SK-N-MC (cell line): ENCODE data around the gene CHST14.

Source experiments
- DNase-seq: peaks from one replicate; pipeline ENCODE4 v3.0.0-alpha.2; 2011; ENCODE audit warnings: low read depth, low spot score
- H3K27ac ChIP-seq: fragments of 200-600 bp; sonication (generic); 2 replicates; pipeline ENCODE4 v1.5.1; 2016; ENCODE audit warnings: mixed run types
- H3K36me3 ChIP-seq: fragments of 200-600 bp; sonication (generic); 2 replicates; pipeline ENCODE4 v1.6.1; 2017; ENCODE audit warnings: antibody characterized with exemption, low read length, mixed read lengths; ENCODE audit not compliant: insufficient read depth
- H3K4me3 ChIP-seq: fragments of 200-600 bp; sonication (generic); 2 replicates; pipeline ENCODE4 v1.5.1; 2016
- H3K9ac ChIP-seq: fragments of 200-600 bp; sonication (generic); 2 replicates; pipeline ENCODE4 v1.8.0; 2017; ENCODE audit warnings: mixed run types, mixed read lengths; ENCODE audit not compliant: insufficient read length
- H3K9me3 ChIP-seq: fragments of 200-600 bp; sonication (generic); 2 replicates; pipeline ENCODE4 v1.6.1; 2017; ENCODE audit warnings: low read depth, mild to moderate bottlenecking, antibody characterized with exemption, low read length, moderate library complexity, mixed read lengths
- EZH2 ChIP-seq: fragments of 200-600 bp; sonication (generic); IDR thresholded peaks from one replicate; pipeline ENCODE4 v1.6.1; 2017; ENCODE audit warnings: antibody characterized with exemption
- FOXP2 ChIP-seq: optimal IDR thresholded peaks from 2 replicates; pipeline ENCODE3; 2011; ENCODE audit warnings: mild to moderate bottlenecking, moderate library complexity; ENCODE audit not compliant: insufficient read depth; ENCODE audit errors: extremely low read length, control extremely low read depth
- POLR2AphosphoS5 ChIP-seq: IDR thresholded peaks from 2 replicates; pipeline ENCODE4 v1.6.1; 2012; ENCODE audit warnings: mild to moderate bottlenecking, low read depth, low read length, borderline replicate concordance

The CHST14 gene

GRCh38 chr15:40464595-40465185 lies 6.1 kb upstream of the CHST14 start:
- Histone ChIP-seq H3K9ac (no peak overlapping the region), H3K36me3 (peaks cover 37% of the 10 kb centered on the region; the same call in 1 of the 2 replicates), H3K27ac (no peak overlapping the region), H3K9me3 (no peaks in the 10 kb centered on the region), H3K4me3 (no peak overlapping the region)
- no peak for DNase-seq
- TF ChIP-seq EZH2 (no peak), POLR2AphosphoS5 (no peak), FOXP2 (no peak)

GRCh38 chr15:40465939-40466338 lies 4.8 kb upstream of the CHST14 start:
- peaks cover 37% of the 10 kb centered on the region; the same call in 1 of the 2 replicates for H3K36me3 ChIP-seq
- H3K27ac ChIP-seq: no peak overlapping the region
- no peak for TF ChIP-seq POLR2AphosphoS5
- no peak for TF ChIP-seq EZH2
- no peak for TF ChIP-seq FOXP2
- H3K9me3 ChIP-seq: no peaks in the 10 kb centered on the region
- no peak overlapping the region for H3K9ac ChIP-seq
- no peak for DNase-seq
- H3K4me3 ChIP-seq: no peak overlapping the region

GRCh38 chr15:40466426-40467260 lies 4.1 kb upstream of the CHST14 start:
- Histone ChIP-seq H3K27ac (0 out of 2 replicates have a peak overlapping the region, but pooled peaks have one; percentile 36), H3K4me3 (no peak overlapping the region), H3K9me3 (no peaks in the 10 kb centered on the region), H3K9ac (no peak overlapping the region), H3K36me3 (peaks cover 37% of the 10 kb centered on the region; the same call in 1 of the 2 replicates)
- no peak for DNase-seq
- TF ChIP-seq EZH2 (no peak), FOXP2 (no peak), POLR2AphosphoS5 (no peak)

DNA sequence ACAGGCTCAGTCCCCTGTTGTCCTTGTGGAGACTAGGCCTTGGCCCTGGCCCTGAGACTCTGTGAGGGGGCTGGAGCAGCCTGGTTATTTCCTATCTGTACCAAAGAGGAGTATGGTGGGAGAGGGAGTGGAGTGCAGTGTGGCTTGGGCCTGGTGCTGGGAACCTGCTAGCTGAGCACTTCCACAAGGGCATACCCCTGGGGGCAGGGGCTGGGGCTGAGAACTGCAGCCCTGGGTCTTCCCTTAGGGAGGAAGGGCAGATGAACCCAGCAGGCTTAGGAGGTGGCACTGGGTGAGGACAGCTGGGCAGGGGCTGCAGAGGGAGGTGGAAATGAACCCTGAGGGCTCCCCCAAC lies 3.5 kb upstream of the CHST14 start:
- Histone ChIP-seq H3K9me3 (no peaks in the 10 kb centered on the region), H3K36me3 (peaks cover 33% of the 10 kb centered on the region; the same call in 1 of the 2 replicates), H3K27ac (0 out of 2 replicates have a peak overlapping the region, but pooled peaks have one; percentile 36), H3K9ac (no peak overlapping the region), H3K4me3 (no peak overlapping the region)
- DNase-seq: no peak
- TF ChIP-seq FOXP2 (no peak), POLR2AphosphoS5 (no peak), EZH2 (no peak)

GRCh38 chr15:40468898-40469331 lies 1.9 kb upstream of the CHST14 start:
- peaks cover 21% of the 10 kb centered on the region; the same call in 1 of the 2 replicates for H3K36me3 ChIP-seq
- no peak for DNase-seq
- TF ChIP-seq POLR2AphosphoS5 (no peak), FOXP2 (no peak), EZH2 (no peak)
- peak overlapping the region; percentile 27 for H3K27ac ChIP-seq
- no peak overlapping the region for H3K4me3 ChIP-seq
- H3K9me3 ChIP-seq: no peaks in the 10 kb centered on the region
- no peak overlapping the region for H3K9ac ChIP-seq

- no peaks in the 10 kb centered on the region for H3K9me3 ChIP-seq
- no peak overlapping the region for H3K4me3 ChIP-seq
- H3K36me3 ChIP-seq: peaks cover 12% of the 10 kb centered on the region; the same call in 1 of the 2 replicates
- no peak overlapping the region for H3K9ac ChIP-seq
- TF ChIP-seq POLR2AphosphoS5: no peak; the same call in 1 of the 2 replicates
- no peak for TF ChIP-seq EZH2
- no peak for TF ChIP-seq FOXP2
- H3K27ac ChIP-seq: peak overlapping the region; percentile 74
- no peak for DNase-seq
These were observed 901 bp upstream of the CHST14 start for GRCh38 chr15:40469776-40470390.

GRCh38 chr15:40471105-40471807 lies 472 bp downstream of the CHST14 start:
- no peak for DNase-seq
- no peaks in the 10 kb centered on the region for H3K9me3 ChIP-seq
- no peaks in the 10 kb centered on the region; the same call in 1 of the 2 replicates for H3K36me3 ChIP-seq
- H3K9ac ChIP-seq: peak overlapping the region; percentile 69
- TF ChIP-seq FOXP2: no peak
- no peak for TF ChIP-seq EZH2
- no peak for TF ChIP-seq POLR2AphosphoS5
- no peak overlapping the region for H3K27ac ChIP-seq
- peak overlapping the region; percentile 70 for H3K4me3 ChIP-seq
